Urinary bladder (tissue), 4 donors: Measurements from ENCODE around the gene NCBP3. TPM values are rescaled to one million over a fixed set of nuclear protein-coding genes. Genes with fewer than 3 reads are reported as not detected.

Experiments
- DNase-seq: peaks from one replicate; pipeline ENCODE4 v3.0.0-alpha.2; 2015; ENCODE audit errors: extremely low spot score
- H3K27ac ChIP-seq: one replicate; pipeline ENCODE4 v1.5.1; 2013; ENCODE audit warnings: low read depth, mild to moderate bottlenecking, moderate library complexity
- H3K36me3 ChIP-seq: one replicate; pipeline ENCODE4 v1.6.1; 2013; ENCODE audit warnings: mild to moderate bottlenecking, moderate library complexity; ENCODE audit not compliant: insufficient read depth
- H3K4me1 ChIP-seq: one replicate; pipeline ENCODE4 v1.6.1; 2013; ENCODE audit warnings: mild to moderate bottlenecking, moderate library complexity; ENCODE audit not compliant: insufficient read depth
- H3K4me3 ChIP-seq: one replicate; pipeline ENCODE4 v1.5.1; 2013; ENCODE audit warnings: low read depth, low read length
- WGBS: extraction: QIAGEN DNeasy Blood & Tissue Kit; methylation state at CpG from one replicate; pipeline ENCODE4 v1.1.7; 2013; 5-methylcytosine and 5-hydroxymethylcytosine counted together
- polyA plus RNA-seq: library from polyadenylated mRNA; stranded (reverse); fragments of 200-250 nt; gene quantifications from one replicate; pipeline ENCODE4 v1.2.3, GENCODE V29; 2013
- total RNA-seq: library from RNA; depleted of rRNA; stranded (reverse); fragments of >200 nt; gene quantifications from one replicate; pipeline ENCODE4 v1.2.3, GENCODE V29; 2014
- donor health status: healthy with polysubstance abuse.
- donor health status: healthy.

NCBP3 gene
- total and polyA plus RNA-seq, 2 donors = 21.2 to 42.0 TPM

GRCh38 chr17:3766779-3767178 lies 79.3 kb downstream of the NCBP3 start:
- WGBS = 91% methylated on average over 8 of the region's 8 CpGs
- no peak for DNase-seq
- Histone ChIP-seq H3K4me1 (no peaks in the 10 kb centered on the region), H3K4me3 (no peak overlapping the region), H3K36me3 (no peaks in the 10 kb centered on the region), H3K27ac (no peak overlapping the region)

DNA sequence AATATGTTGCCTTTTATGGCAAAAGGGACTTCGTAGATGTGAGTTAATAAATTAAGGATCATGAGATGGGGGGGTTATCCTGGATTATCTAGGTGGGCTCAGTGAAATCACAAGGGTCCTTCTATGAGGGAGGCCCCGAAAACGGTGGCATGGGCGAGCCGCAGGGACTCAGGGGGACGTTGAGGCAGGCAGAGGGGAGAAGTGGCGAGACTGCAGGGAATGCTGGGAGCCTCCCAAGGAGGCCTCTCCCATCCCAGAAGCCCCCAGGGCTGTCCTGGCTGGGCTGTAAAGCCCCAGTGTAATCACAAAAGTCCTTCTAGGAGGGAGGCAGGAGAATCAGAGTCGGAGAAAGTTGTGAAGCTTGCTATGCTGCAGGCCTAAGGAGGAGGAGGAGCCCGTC lies 80.1 kb downstream of the NCBP3 start:
- Histone ChIP-seq H3K36me3 (no peaks in the 10 kb centered on the region), H3K4me3 (no peak overlapping the region), H3K27ac (no peak overlapping the region), H3K4me1 (no peaks in the 10 kb centered on the region)
- 90% methylated on average over 9 of the region's 9 CpGs for WGBS
- DNase-seq = no peak

- Histone ChIP-seq H3K36me3 (no peaks in the 10 kb centered on the region), H3K27ac (no peak overlapping the region), H3K4me1 (no peaks in the 10 kb centered on the region), H3K4me3 (no peak overlapping the region)
- WGBS = 64% methylated on average over 3 of the region's 3 CpGs
- DNase-seq = no peak
Observed at GRCh38 chr17:3763777-3764170, 82.3 kb downstream of the NCBP3 start.

GRCh38 chr17:3762922-3763776 lies 82.9 kb downstream of the NCBP3 start:
- H3K4me1 ChIP-seq = no peaks in the 10 kb centered on the region
- H3K27ac ChIP-seq = no peak overlapping the region
- H3K4me3 ChIP-seq = no peak overlapping the region
- DNase-seq = no peak
- WGBS = 89% methylated on average over 14 of the region's 14 CpGs
- H3K36me3 ChIP-seq = no peaks in the 10 kb centered on the region

- Histone ChIP-seq H3K4me3 (no peak overlapping the region), H3K27ac (no peak overlapping the region), H3K36me3 (no peaks in the 10 kb centered on the region), H3K4me1 (no peaks in the 10 kb centered on the region)
- WGBS = 79% methylated on average over 16 of the region's 16 CpGs
- no peak for DNase-seq
Observed at GRCh38 chr17:3761918-3762380, 84.1 kb downstream of the NCBP3 start.

DNA sequence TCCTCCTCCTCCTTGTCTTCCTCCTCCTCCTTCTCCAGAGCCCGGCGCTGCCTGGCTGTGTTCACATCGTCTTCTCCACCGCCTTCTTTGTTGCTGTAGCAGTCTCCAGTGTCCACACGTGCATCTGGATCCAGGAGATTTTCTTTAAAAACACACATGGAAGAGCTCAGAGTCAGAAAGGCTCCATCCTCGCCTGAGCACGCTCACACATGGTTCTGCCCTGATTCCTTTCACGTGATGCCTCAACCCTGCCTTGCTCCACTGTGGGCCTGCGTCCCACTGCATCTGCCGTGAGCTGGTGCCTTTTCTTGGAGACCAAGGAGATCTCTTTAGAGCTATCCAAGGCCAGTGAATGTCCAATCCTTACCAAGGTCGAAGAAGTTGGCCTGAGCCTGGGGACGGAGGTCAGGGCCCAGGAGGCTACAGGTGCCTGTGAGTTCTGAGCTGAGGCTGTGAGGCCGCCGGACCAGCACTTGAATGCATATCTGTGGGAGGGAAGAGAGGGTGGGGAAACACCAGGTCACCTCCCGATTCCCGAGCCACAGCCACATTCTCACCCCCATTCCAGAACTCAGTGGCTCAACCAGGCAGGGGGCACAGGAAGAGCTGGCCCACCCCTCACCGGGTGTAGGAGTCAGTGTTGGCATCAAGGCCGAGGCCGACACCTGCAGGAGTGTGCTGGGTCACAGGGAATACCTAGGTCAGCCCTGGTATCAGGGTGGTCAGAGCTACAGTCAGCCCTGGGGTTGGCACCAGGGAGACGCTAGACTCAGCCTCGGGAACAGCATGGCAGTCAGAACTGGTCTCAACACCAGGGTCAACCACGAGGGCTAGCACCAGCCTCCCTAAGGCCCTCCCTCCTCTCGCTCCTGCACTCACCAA lies 84.8 kb downstream of the NCBP3 start:
- Histone ChIP-seq H3K36me3 (no peaks in the 10 kb centered on the region), H3K4me1 (no peaks in the 10 kb centered on the region), H3K4me3 (no peak overlapping the region), H3K27ac (no peak overlapping the region)
- WGBS = 79% methylated on average over 23 of the region's 23 CpGs
- DNase-seq = no peak

GRCh38 chr17:3759597-3760216 lies 86.3 kb downstream of the NCBP3 start:
- no peaks in the 10 kb centered on the region for H3K36me3 ChIP-seq
- no peak overlapping the region for H3K27ac ChIP-seq
- no peaks in the 10 kb centered on the region for H3K4me1 ChIP-seq
- whole genome bisulfite sequencing = 86% methylated on average over 6 of the region's 6 CpGs
- no peak for DNase-seq
- no peak overlapping the region for H3K4me3 ChIP-seq

DNA sequence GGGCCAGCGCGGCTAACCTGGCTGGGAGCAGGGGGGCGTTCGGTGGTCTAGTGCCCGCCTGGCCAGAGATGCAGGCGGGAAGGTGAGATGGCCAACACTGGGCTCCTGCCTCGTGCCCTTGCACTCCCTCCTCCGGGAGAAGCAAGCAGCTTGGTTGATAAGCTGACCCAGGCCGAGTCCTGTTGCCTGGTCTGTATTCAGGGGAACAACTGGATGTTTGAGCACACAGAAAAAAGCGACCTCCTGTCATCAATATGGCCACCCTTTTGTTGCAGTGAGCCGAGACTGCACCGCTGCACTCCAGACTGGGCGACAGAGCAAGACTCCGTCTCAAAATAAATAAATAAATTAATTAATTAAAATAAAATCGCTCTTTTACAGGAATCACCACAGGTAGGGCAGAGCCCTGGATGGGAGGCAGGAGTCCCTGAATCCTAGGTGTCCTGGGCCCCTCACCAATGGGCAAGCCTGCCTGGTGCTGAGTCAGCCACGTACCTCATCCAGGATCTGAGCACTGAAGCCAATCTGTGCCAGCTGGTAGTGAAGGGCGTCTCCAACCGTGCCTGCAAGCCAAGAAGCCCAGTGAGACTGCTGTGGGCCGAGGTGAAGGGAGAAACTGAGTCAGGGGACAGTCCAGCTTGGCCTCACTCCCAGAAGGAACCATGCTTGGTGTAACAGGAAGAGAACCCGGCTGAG lies 90.6 kb downstream of the NCBP3 start:
- Histone ChIP-seq H3K36me3 (no peaks in the 10 kb centered on the region), H3K27ac (no peak overlapping the region), H3K4me1 (no peaks in the 10 kb centered on the region), H3K4me3 (no peak overlapping the region)
- WGBS = 56% methylated on average over 20 of the region's 20 CpGs
- DNase-seq = no peak

GRCh38 chr17:3754458-3755334 lies 91.3 kb downstream of the NCBP3 start:
- H3K27ac ChIP-seq = no peak overlapping the region
- H3K4me1 ChIP-seq = no peaks in the 10 kb centered on the region
- WGBS = 7% methylated on average over 56 of the region's 56 CpGs
- DNase-seq = peak; percentile 67
- no peak overlapping the region for H3K4me3 ChIP-seq
- no peaks in the 10 kb centered on the region for H3K36me3 ChIP-seq

DNA sequence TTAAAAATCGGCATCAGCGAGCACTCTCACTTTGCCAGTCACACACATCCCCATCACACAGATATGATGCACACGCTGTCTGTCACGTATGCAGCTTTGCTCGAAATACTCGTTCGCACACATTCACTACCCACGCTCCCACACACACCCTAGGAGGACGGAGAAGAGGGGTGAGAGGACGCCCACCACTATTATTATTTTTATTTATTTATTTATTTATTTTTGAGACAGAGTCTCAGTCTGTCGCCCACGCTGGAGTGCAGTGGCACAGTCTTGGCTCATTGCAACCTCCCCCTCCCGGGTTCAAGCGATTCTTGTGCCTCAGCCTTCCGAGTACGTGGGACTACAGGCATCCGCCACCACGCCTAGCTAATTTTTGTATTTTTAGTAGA lies 92.0 kb downstream of the NCBP3 start:
- 83% methylated on average over 18 of the region's 18 CpGs for WGBS
- Histone ChIP-seq H3K4me1 (no peaks in the 10 kb centered on the region), H3K4me3 (no peak overlapping the region), H3K36me3 (no peaks in the 10 kb centered on the region), H3K27ac (no peak overlapping the region)
- DNase-seq = no peak

- no peak for DNase-seq
- H3K4me3 ChIP-seq = no peak overlapping the region
- 71% methylated on average over 12 of the region's 12 CpGs for WGBS
- H3K36me3 ChIP-seq = no peaks in the 10 kb centered on the region
- H3K4me1 ChIP-seq = no peaks in the 10 kb centered on the region
- no peak overlapping the region for H3K27ac ChIP-seq
Observed at GRCh38 chr17:3753624-3754023, 92.4 kb downstream of the NCBP3 start.
